GM21360 (cell line): ENCODE results near the gene POU3F3.

Source experiments
- ATAC-seq: cut with Tn5 transposase; IDR thresholded peaks from one replicate; pipeline ENCODE4 v1.9.1; 2021; ENCODE audit warnings: mild to moderate bottlenecking, moderate library complexity; ENCODE audit not compliant: unreplicated experiment

POU3F3 gene

GRCh38 chr2:104859766-104860450, 6.0 kb downstream of the POU3F3 start:
- no peak for ATAC-seq

DNA sequence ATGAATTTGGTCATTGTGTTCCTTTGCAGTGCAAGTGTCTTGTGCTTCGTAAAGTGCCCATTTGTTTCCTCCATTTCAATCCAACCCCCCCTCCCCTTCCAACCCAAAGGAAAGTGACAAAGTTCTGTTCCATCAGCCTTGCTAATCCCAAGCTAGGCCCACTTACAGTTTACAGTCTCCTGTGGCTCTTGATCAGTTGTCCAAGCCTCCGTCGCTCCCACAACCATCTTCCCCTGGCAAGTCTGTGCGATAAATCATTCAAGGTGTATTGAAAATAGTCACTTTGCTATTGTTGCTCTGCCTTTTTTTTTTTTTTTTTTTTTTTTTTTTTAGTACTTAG, 6.5 kb downstream of the POU3F3 start:
- no peak for ATAC-seq

DNA sequence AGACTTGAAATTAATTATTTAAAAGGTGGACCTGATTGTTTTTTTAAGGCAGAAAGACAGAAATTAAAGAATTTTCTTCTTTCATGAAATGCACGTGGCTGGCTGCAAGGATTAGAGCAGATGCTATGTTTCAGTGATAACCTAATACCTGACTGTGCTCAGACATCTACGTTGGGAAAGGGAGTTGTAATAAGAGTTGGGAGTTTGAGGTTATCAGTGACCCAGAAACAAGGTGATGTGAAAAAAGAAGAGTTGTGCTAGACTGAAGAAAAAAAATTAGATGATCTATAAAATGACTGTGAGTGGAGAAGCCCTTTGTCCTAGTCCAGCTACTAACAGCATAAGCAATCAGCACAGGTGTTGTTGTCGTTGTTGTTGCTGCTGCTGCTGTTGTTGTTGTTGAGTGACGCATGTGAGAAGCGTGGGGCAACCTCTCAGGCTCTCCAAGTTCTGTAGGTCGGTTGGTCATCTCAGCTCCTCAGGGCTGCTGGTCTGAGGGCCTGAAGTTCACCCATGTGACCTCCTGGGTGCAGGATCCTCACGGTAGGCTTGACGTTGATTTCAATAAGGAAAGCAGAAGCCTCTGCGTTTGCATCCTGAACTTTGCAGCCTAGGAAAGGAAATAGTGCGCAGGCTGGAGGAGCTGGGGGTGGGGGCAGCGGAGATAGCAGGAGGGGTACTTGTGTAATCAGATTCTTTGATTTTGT, 7.6 kb downstream of the POU3F3 start:
- ATAC-seq, result no peak

GRCh38 chr2:104862058-104862941, 8.4 kb downstream of the POU3F3 start:
- ATAC-seq, result no peak

DNA sequence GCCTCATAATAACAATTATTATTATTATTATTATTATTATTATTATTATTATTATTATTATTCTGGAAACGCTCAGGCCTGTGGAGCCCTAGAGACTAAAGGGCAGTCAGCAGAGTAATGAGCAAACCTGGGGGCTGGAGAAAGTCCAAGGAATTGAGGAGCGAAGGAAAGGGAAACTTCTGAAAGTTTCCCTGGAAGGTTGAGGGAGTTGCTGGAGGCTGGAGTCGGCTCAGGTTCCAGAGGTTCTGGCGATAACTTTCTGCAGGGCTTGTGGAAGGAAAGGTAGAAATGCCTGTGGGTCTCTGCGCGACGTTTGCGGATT, 9.2 kb downstream of the POU3F3 start:
- no peak for ATAC-seq

- ATAC-seq, result no peak
Measured at GRCh38 chr2:104863468-104864279, 9.8 kb downstream of the POU3F3 start.

DNA sequence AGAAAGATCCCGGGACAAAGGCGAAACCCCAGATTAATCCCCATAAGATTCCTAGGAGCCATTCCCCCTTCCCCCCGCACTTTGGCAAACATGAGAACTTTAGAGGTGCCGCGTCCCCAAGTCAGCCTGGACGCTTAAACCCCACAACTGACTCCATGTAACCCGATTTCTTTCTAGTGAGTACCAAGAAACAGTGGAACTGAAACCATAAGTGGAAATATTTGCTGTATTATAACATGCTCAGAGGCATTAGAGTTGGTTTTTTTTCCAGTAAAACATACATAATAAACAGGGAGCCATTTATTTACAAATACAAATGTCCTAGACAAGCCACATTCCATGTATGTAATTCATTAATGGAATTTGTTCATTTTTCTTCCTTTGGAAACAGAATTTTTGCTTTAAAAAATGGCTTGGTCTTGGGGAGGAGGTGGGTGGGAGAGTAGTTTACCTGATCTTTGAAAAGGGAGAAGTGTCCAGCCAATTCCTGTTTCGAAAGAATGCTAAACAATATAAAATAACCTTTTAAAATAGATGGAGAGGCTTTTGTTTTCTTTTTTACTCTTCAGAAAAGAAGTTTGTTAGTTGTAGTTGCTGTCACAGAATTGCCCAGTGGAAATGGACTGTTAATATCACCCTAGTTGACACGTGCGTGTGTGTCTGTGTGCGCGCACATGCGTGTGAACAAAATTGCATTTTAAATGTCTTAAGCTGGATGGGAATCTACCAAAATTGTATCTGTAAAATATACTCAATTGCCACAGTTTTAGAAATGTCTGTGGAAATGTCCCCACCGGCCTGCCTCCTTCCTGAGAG, 10.6 kb downstream of the POU3F3 start:
- no peak for ATAC-seq

- ATAC-seq, result no peak
Measured at GRCh38 chr2:104865096-104865470, 11.2 kb downstream of the POU3F3 start.

- no peak for ATAC-seq
Measured at GRCh38 chr2:104866122-104866864, 12.4 kb downstream of the POU3F3 start.

GRCh38 chr2:104866883-104867812, 13.2 kb downstream of the POU3F3 start:
- no peak for ATAC-seq

- no peak for ATAC-seq
Measured at GRCh38 chr2:104867813-104868504, 14.0 kb downstream of the POU3F3 start.

DNA sequence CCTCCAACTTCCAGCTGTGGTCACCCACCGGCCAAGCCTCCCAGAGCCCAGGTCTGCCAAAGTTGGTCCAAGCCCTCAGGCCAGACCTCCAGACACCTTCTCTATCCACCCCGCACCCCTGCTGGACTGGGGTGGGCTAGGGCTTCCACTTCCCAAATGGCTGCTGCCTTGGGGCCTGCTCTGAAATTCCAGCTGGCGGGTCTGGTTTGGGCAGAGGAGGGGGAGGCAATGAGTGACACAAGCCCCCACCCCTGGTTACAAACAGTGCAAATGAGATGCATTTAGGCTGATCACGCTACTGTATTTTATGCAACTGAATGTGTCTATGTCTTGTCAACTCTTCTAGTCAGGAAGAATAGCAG, 14.6 kb downstream of the POU3F3 start:
- ATAC-seq, result no peak

GRCh38 chr2:104870100-104870975, 16.4 kb downstream of the POU3F3 start:
- no peak for ATAC-seq

DNA sequence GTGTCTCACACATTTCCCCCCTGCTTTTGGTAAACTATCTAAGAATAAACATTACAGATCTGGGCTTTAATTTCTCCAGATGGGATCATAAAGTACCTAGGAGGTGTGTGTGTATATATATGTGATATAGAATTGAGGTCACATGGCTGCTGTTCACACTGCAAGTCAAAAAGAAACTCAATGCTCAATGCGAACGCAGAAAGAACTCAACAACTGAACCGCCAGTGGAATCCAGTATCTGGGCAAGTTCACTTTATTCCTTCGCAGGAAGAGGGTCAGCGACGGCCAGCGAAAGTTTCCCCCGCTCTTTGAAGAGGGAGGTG, 17.7 kb downstream of the POU3F3 start:
- ATAC-seq, result no peak

GRCh38 chr2:104871972-104872865, 18.3 kb downstream of the POU3F3 start:
- ATAC-seq, result no peak
